ENCODE measurements around the gene TMEM238L. TPM values are rescaled to one million over a fixed set of nuclear protein-coding genes. Genes with fewer than 3 reads are reported as not detected.

TMEM238L gene
- total RNA-seq, 2 experiments from 2014 or later, result not detected

DNA sequence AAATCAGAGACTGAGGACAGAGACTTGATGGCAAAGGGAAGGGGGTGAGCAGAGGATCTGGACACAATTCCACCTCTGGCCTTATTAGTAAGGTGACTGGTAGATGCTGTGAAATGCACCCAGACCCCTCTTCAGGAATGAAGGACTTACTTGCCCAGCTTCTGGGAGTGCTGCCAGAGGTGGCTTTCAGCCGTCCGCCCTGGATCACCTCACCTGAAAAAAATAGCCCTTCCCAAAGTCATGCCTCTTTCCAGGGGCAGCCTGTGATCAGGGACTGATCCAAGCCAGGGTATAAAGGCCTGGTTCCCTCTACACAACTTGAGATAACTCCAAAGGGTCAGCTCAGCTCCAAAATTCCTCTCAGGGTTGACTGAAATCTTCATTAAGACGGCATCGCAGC is 53.7 kb downstream of the TMEM238L start:
- no peak for ATAC-seq (ENCODE audit: poor library complexity)
- intact Hi-C loops (cut with DNase I, micrococcal nuclease), result no loop called here

DNA sequence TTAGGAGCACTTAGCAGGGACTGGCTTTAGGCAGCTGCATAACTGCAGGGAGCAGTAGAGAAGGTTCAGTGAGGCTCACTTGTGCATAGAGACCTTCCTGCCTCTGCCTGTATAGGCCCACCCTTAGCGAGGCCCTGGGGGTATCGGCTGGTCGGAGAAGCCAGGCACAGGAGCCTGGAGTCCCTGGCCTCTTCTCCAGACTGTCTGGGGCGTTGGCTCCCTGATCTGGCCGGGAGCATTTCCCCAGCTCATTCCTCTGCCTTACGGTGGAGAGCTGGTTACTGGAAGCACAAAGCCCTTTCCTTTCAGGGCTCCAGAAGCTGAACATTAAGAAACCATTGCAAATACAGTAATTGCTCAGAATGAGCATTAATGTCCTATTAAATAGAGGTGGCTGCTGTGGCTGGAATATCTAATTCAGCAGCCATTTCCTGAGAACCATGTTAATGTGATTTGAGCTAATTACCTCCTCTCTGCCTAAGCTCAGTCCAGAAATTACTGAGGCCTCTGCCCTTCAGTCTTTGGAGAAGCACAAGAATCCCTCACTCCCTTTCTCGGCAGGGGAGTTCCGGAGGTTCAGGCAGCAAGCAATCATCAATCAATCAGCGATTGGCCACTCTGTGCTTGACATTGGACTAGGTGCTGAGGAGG is 55.2 kb downstream of the TMEM238L start:
- H3K36me3 ChIP-seq (ENCODE audit: insufficient read depth, low read length), result no peaks in the 10 kb centered on the region
- Mint-ChIP-seq H3K27ac (no peak overlapping the region), H3K4me1 (ENCODE audit: low read depth) (peaks cover 19% of the 10 kb centered on the region), H3K27me3 (peaks cover 4% of the 10 kb centered on the region), H3K4me3 (no peak overlapping the region), H3K9me3 (no peaks in the 10 kb centered on the region), H3K36me3 (ENCODE audit: low read depth) (no peaks in the 10 kb centered on the region)
- H3K27me3 ChIP-seq (ENCODE audit: control insufficient read depth in 1 of 2, insufficient read depth in 2 of 2, low read length in 2 of 2), result no peaks in the 10 kb centered on the region
- POLR2A ChIA-PET, result no interaction called here
- TF ChIP-seq, protein P1, sequence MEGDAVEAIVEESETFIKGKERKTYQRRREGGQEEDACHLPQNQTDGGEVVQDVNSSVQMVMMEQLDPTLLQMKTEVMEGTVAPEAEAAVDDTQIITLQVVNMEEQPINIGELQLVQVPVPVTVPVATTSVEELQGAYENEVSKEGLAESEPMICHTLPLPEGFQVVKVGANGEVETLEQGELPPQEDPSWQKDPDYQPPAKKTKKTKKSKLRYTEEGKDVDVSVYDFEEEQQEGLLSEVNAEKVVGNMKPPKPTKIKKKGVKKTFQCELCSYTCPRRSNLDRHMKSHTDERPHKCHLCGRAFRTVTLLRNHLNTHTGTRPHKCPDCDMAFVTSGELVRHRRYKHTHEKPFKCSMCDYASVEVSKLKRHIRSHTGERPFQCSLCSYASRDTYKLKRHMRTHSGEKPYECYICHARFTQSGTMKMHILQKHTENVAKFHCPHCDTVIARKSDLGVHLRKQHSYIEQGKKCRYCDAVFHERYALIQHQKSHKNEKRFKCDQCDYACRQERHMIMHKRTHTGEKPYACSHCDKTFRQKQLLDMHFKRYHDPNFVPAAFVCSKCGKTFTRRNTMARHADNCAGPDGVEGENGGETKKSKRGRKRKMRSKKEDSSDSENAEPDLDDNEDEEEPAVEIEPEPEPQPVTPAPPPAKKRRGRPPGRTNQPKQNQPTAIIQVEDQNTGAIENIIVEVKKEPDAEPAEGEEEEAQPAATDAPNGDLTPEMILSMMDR (IDR thresholded peaks at IDR 0.05), result no peak
- CTCF ChIA-PET, result no interaction called here
- H3K27ac ChIP-seq (ENCODE audit: low read depth in 1 of 2, low read length in 2 of 2), result no peak overlapping the region
- no peak overlapping the region for H3K4me3 ChIP-seq (ENCODE audit: low read length)
- H3K9me3 ChIP-seq (ENCODE audit: control insufficient read depth in 1 of 2, insufficient read depth in 1 of 2, low read length in 2 of 2), result no peaks in the 10 kb centered on the region
- intact Hi-C loops (cut with DNase I, micrococcal nuclease), result no loop called here
- peaks cover 4% of the 10 kb centered on the region for H3K4me1 ChIP-seq (ENCODE audit: insufficient read depth, low read length)
- ATAC-seq (ENCODE audit: poor library complexity) (no peak), DNase-seq (no peak)

More for the DNA sequence above, 53.7 kb downstream of the TMEM238L start:
- Histone ChIP-seq H3K27ac (ENCODE audit: low read depth in 1 of 2, low read length in 2 of 2) (no peak overlapping the region), H3K27me3 (ENCODE audit: control insufficient read depth in 1 of 2, insufficient read depth in 2 of 2, low read length in 2 of 2) (no peaks in the 10 kb centered on the region), H3K4me3 (ENCODE audit: low read length) (no peak overlapping the region), H3K36me3 (ENCODE audit: insufficient read depth, low read length) (no peaks in the 10 kb centered on the region), H3K9me3 (ENCODE audit: control insufficient read depth in 1 of 2, insufficient read depth in 1 of 2, low read length in 2 of 2) (no peaks in the 10 kb centered on the region), H3K4me1 (ENCODE audit: insufficient read depth, low read length) (no peaks in the 10 kb centered on the region)
- Mint-ChIP-seq H3K27me3 (peaks cover 4% of the 10 kb centered on the region), H3K4me1 (ENCODE audit: low read depth) (peaks cover 5% of the 10 kb centered on the region), H3K4me3 (no peak overlapping the region), H3K36me3 (ENCODE audit: low read depth) (no peaks in the 10 kb centered on the region), H3K27ac (no peak overlapping the region), H3K9me3 (no peaks in the 10 kb centered on the region)
- no peak for DNase-seq
- CTCF ChIA-PET, result no interaction called here
- TF ChIP-seq, protein P1 (IDR thresholded peaks at IDR 0.05), result no peak
- POLR2A ChIA-PET, result no interaction called here

DNA sequence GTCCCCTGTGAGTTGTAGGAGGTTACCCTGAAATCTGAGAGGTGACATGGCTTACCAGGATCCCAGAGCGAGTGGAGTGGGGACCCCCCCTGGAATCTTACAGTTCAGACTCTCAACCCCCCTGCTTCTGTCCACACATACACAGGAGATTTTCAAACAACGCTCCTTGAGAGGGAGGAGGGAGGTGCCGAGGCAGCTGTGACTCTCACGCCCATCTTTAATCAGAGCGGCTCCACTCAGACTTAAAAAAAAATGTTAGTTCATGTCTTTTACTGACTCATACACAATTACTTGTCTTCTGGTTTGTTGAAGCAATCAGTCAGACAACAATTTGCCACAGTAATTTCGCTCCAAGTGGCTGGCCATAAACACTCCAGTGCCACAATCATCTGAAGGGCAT is 58.7 kb downstream of the TMEM238L start:
- TF ChIP-seq, protein P1 (IDR thresholded peaks at IDR 0.05), result no peak
- no peak for ATAC-seq (ENCODE audit: poor library complexity)

More for the DNA sequence above, 58.7 kb downstream of the TMEM238L start:
- Mint-ChIP-seq H3K36me3 (ENCODE audit: low read depth) (no peaks in the 10 kb centered on the region), H3K9me3 (no peaks in the 10 kb centered on the region), H3K4me3 (no peak overlapping the region), H3K27ac (no peak overlapping the region), H3K27me3 (peaks cover 4% of the 10 kb centered on the region), H3K4me1 (ENCODE audit: low read depth) (peaks cover 19% of the 10 kb centered on the region)
- Histone ChIP-seq H3K4me1 (ENCODE audit: insufficient read depth, low read length) (peaks cover 4% of the 10 kb centered on the region), H3K9me3 (ENCODE audit: control insufficient read depth in 1 of 2, insufficient read depth in 1 of 2, low read length in 2 of 2) (no peaks in the 10 kb centered on the region), H3K36me3 (ENCODE audit: insufficient read depth, low read length) (no peaks in the 10 kb centered on the region), H3K27ac (ENCODE audit: low read depth in 1 of 2, low read length in 2 of 2) (no peak overlapping the region), H3K4me3 (ENCODE audit: low read length) (no peak overlapping the region), H3K27me3 (ENCODE audit: control insufficient read depth in 1 of 2, insufficient read depth in 2 of 2, low read length in 2 of 2) (no peaks in the 10 kb centered on the region)
- ChIA-PET CTCF (no interaction called here), POLR2A (interaction anchor here (0.6 to 1.2 kb wide), 2 partner anchors 45 to 46 kb away, joined by 3 read pairs; no protein-coding TSS in a partner anchor)
- DNase-seq, result no peak
- intact Hi-C loops (cut with DNase I, micrococcal nuclease), result no loop called here

Other genes with a start within 250 kb of the TMEM238L start
- 1 to 10 TPM; 5.4 to 5.6 TPM for gene MYH3, start 146.8 kb downstream of the TMEM238L start, total RNA-seq
- gene SCO1, start 106.6 kb downstream of the TMEM238L start, total RNA-seq, result 10 to 100 TPM; 15.3 to 18.2 TPM
- gene ADPRM, start 106.5 kb downstream of the TMEM238L start, total RNA-seq, result 10 to 100 TPM; 34.2 to 35.0 TPM
- gene TMEM220, start 74.1 kb downstream of the TMEM238L start, total RNA-seq, result 1 to 10 TPM; 2.9 to 3.2 TPM
- not detected for gene PIRT, start 34.0 kb upstream of the TMEM238L start, total RNA-seq